AG09309 (cell line): Measurements from ENCODE around the gene EPB41L3.

ENCODE experiments used
- DNase-seq: peaks from one replicate; pipeline ENCODE4 v3.0.0-alpha.2; 2010; ENCODE audit warnings: low read depth
- H3K4me3 ChIP-seq: 2 replicates; pipeline ENCODE4 v1.5.1; 2011; ENCODE audit warnings: mild to moderate bottlenecking, low read depth, low read length, moderate library complexity; ENCODE audit not compliant: control insufficient read depth
- TF ChIP-seq, protein P1 (sequence below): IDR thresholded peaks from 2 replicates; pipeline ENCODE4 v1.5.1; 2011; ENCODE audit warnings: mild to moderate bottlenecking, low read depth, low read length, inconsistent platforms; ENCODE audit not compliant: insufficient read depth, control insufficient read depth; ENCODE audit errors: missing control alignments

EPB41L3 gene

DNA sequence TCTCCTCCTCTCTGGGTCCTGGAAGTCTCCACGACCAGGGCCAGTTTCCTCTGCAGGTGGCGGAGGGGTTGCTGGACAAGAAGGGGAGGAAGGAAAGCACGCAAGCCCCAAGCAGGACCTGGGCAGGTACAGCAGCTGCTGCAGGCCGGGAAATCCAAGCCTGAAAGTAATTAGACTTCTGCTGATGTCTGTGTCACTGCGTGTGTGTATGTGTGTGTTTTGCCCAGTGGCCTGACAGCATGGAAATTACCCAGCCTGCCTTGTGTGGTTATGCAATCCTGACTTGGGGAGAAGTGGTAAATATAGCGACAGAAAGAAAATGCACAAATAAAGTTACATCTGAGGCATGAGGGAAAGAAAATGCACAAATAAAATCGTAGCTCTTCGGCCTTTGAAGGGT is 126.5 kb downstream of the EPB41L3 start:
- TF ChIP-seq, protein P1, sequence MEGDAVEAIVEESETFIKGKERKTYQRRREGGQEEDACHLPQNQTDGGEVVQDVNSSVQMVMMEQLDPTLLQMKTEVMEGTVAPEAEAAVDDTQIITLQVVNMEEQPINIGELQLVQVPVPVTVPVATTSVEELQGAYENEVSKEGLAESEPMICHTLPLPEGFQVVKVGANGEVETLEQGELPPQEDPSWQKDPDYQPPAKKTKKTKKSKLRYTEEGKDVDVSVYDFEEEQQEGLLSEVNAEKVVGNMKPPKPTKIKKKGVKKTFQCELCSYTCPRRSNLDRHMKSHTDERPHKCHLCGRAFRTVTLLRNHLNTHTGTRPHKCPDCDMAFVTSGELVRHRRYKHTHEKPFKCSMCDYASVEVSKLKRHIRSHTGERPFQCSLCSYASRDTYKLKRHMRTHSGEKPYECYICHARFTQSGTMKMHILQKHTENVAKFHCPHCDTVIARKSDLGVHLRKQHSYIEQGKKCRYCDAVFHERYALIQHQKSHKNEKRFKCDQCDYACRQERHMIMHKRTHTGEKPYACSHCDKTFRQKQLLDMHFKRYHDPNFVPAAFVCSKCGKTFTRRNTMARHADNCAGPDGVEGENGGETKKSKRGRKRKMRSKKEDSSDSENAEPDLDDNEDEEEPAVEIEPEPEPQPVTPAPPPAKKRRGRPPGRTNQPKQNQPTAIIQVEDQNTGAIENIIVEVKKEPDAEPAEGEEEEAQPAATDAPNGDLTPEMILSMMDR = no peak
- H3K4me3 ChIP-seq = no peak overlapping the region
- DNase-seq = no peak

DNA sequence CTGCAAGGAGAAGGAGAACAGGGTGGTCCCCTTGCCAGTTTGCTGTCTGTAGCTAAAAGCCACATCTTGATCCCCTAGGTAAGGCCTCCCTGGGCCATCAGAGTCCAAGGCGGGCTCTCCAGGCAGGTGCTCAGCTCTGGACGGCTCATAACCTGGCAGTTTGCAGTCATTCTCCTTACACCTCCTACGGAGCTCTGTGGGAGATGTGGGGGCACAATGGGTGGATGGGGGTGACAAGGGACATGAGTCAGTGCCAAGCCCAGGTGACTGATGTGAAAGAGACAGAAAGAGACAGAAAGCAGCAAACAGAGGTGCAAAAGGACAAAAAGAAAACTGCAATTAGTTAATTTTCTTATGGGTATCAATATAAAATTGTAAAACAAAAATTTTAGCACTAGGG is 127.7 kb downstream of the EPB41L3 start:
- H3K4me3 ChIP-seq = no peak overlapping the region
- DNase-seq = no peak
- TF ChIP-seq, protein P1 = no peak

DNA sequence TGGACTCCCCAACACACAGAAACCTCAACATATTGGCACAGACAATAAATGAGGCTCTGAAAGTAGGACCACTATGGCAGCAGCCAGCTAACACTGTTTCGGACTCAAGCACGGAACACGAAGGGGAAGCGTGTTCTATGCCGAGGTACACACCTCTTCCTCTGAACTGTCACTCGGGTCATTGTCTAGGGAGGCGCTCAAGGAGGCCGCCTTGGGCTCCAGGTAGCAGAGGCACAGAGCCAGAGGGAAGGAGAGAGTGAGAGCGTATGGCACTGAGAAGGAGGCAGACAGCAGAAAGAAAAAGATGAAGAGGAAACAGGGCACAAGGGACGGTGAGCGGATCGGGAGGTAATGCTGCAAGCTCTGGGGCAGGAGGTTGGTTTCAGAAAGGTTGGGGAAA is 128.1 kb downstream of the EPB41L3 start:
- TF ChIP-seq, protein P1 = no peak
- H3K4me3 ChIP-seq = no peak overlapping the region
- no peak for DNase-seq

DNA sequence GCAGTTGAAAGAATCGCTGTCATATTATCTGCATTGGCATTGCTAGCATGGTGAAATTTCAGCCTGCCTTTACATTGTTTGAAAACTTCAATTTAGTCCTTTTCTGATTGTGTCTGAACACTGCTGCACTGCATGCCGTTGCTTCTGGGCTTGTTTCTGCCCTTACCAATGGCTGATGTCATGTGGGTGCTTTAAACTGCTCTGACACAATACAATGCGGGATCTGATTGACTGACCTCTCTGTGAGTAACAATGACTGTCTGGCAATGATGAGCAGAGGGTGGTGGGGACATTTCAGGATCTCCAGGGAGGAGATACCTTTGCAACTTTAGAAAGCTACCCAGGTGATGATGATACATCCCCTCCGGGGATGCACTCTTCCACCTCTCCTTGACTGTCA is 128.8 kb downstream of the EPB41L3 start:
- TF ChIP-seq, protein P1 = no peak
- H3K4me3 ChIP-seq = no peak overlapping the region
- no peak for DNase-seq

DNA sequence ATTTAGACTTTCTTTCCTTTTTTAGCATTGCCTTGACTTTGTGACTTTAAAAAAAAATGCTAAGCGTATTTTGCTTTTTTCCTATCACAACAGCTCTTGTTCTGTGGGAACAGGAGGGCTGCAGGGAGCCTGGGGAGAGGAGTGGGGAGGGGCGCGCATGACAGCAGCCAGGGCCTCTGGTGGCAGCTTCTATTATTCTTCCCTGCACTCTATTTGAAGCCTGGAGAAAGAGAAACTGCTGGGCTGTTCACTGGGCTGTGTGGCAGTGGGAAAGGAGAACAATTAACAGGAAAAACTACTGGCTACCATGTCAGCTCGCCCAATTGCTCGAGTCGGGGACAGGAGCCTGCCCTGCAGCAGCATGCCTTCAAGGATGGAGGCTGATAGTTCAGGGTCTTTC is 129.3 kb downstream of the EPB41L3 start:
- DNase-seq = no peak
- TF ChIP-seq, protein P1 = no peak
- no peak overlapping the region for H3K4me3 ChIP-seq

DNA sequence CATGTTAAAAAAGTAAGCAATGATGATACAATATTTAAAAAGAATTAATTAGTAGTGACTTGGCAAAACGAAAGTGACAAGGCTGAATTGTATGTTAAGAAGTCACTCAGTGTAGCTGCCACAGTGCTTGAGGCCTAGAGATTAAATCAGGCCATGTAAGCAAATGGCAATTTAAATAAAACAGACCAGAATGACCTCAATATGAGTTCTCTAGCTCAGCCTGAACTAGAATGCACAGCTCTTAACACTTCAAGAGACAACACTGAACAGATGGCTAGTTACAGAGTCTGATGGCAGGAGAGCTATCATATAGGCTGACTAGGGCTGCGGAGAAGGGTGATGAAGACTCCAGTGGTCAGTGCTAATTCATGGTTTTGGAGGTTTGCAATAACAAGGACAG is 130.3 kb downstream of the EPB41L3 start:
- H3K4me3 ChIP-seq = no peak overlapping the region
- no peak for DNase-seq
- TF ChIP-seq, protein P1 = no peak

DNA sequence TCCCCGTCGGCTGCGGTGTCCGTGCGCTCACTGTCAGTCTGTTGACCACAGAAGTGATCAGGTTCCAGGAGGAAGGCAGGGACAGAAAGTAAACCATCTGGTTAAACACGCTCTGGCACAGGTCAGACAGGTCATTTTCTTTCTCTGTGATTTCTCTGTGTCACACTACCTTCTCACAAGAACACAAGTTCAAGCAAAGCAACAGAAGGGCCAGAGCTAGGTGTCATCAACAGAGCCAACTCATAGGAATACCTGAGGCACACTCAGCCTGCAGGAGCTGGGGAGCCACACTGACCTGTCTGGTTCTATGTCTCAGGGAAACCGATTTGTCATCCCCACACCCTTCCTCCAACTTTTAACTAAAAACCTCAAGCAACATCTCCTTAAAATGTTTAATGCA is 133.2 kb downstream of the EPB41L3 start:
- H3K4me3 ChIP-seq = no peak overlapping the region
- TF ChIP-seq, protein P1 = no peak
- no peak for DNase-seq
